Measurements from ENCODE around the gene MIEF2.
"Not testable (repeated sequence)": the region's sequence is repeated elsewhere in the genome, so short reads cannot be mapped to it uniquely, and the experiment has no call there.

DNA sequence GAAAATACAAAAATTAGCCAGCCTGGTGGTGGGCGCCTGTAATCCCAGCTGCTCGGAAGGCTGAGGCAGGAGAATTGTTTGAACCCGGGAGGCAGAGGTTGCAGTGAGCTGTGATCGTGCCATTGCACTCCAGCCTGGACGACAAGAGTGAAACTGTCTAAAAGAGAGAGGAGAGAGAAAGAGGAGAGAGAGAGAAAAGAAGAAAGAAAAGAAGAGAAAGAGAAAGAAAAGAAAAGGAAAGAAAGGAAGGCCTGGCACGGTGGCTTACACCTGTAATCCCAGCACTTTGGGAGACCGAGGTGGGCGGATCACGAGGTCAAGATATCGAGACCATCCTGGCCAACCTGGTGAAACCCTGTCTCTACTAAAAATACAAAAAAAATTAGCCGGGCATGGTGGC is 43.6 kb upstream of the MIEF2 start:
- TF ChIP-seq CHD4 (IDR thresholded peaks at IDR 0.05; ENCODE audit: borderline replicate concordance); RAD21 (conservative IDR thresholded peaks at IDR 0.05 in 1 of 2, IDR thresholded peaks at IDR 0.05 in 1 of 2): not testable (repeated sequence)
- TF ChIP-seq, protein P1, sequence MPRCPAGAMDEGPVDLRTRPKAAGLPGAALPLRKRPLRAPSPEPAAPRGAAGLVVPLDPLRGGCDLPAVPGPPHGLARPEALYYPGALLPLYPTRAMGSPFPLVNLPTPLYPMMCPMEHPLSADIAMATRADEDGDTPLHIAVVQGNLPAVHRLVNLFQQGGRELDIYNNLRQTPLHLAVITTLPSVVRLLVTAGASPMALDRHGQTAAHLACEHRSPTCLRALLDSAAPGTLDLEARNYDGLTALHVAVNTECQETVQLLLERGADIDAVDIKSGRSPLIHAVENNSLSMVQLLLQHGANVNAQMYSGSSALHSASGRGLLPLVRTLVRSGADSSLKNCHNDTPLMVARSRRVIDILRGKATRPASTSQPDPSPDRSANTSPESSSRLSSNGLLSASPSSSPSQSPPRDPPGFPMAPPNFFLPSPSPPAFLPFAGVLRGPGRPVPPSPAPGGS (IDR thresholded peaks at IDR 0.05): not testable (repeated sequence)

Data from A549 (cell line).